Right ventricle myocardium superior (tissue), 1 donor: ENCODE results near the gene PCYT1B. TPM values are rescaled to one million over a fixed set of nuclear protein-coding genes. Genes with fewer than 3 reads are reported as not detected.
"Not testable (repeated sequence)": the region's sequence is repeated elsewhere in the genome, so short reads cannot be mapped to it uniquely, and the experiment has no call there.

Source experiments
- ATAC-seq: fragments of 200-7000 bp; cut with Tn5 transposase; one replicate; pipeline ENCODE4 v1.9.1; 2020; ENCODE audit warnings: mild to moderate bottlenecking; ENCODE audit not compliant: poor library complexity
- DNase-seq: peaks from one replicate; pipeline ENCODE4 v3.0.0-alpha.2; 2020
- intact Hi-C: fragments of 100-400 bp; cut with DNase I; formaldehyde crosslinking; loops from one replicate; pipeline ENCODE4 v1.11.2; 2022
- total RNA-seq: library from RNA; stranded (reverse); fragmentation: NEBNext Ultra II Directional; extraction: Animal tissue kit (Norgen Biotek cat#: 25700); gene quantifications from one replicate; pipeline ENCODE4 v1.2.1, GENCODE V29; 2021
- donor health status: DM: no; HTN: yes; CAD: no; lungs with severe emphysema.

The PCYT1B gene
- total RNA-seq, 1 donor from 2014 or later: not detected

DNA sequence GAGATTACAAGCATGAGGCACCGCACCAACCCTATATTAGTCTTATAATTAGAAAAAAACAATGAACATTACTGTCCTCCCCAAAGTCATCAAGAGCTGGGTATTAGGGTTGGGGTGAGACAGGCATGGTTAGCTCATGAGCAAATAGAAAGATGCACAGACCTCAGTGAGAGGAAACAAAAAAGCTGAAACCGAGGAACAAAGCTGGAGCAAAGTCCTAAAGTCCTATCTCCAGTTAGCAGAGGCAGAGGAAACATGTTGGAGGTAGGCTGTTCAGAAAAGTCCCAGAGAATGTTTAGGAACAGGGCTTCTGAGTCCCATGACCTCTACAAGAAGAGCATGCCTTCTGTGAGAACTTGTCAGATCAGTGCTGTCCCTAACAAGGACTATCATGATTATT, 4.6 kb upstream of the PCYT1B start:
- ATAC-seq (no peak), DNase-seq (no peak)
- intact Hi-C loops: no loop called here

- intact Hi-C loops: no loop called here
- no peak for ATAC-seq
- DNase-seq: no peak
These were observed 1.3 kb upstream of the PCYT1B start for GRCh38 chrX:24648495-24648894.

DNA sequence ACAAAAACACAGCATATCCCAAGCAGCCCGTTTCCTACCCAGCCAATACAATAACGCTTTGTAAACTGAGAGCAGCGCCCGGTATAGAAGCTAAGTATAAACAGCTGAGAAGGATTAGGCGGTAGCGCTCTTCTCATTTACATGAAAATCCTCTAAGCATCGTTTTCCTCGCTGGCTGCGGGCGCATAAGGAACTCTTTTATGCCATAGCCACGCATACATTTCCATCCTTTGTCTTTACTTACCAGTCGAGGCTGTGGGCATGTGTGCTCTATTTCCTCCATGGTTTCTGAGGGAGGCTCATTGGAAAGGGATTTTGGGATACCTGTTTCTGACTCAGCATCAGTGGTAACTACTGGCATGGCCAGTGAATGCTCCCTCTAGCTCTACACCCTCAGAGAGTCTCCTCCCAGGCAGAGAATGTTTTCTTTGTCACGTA, 383 bp downstream of the PCYT1B start:
- ATAC-seq: peak; percentile 27
- DNase-seq: no peak
- intact Hi-C loops: no loop called here

DNA sequence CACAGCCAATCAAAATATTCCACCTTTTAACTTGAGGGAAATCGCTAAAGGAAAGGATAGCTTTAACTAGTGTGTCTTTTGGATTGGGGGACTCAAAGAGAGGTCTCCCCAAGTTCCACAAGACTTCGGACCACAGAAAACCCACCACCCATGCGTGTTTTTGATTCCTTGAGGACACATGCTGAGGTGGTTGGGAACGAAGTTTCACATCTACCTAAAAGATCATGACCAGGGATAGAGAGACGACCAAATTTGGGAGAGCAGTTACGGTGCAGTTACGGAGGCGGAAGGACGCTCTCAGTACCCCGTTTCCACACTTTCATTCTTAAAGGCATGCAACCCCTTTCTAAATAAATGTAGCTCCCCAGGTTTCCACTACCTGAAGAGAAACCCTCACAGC, 1.1 kb downstream of the PCYT1B start:
- ATAC-seq: no peak
- no peak for DNase-seq
- intact Hi-C loops: no loop called here

DNA sequence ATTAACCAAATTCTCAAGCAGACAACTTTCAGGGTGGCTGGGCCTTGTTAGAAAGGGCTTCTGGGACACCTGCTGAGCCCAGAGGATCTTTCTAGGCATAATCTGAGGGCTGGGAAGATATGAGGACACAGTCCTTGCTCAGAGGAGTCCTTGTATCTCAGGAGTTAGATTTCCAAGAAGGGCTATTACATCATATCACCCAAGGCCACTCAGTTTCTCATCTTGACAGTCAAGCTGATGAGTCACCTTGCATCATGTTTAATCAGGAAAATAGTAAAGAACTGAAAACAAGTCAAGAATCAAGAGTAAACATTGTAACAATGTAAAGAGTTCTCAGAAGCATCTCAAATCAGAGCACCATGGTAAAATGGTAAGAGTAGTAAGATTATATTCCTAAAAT, 4.0 kb downstream of the PCYT1B start:
- intact Hi-C loops: no loop called here
- ATAC-seq (no peak), DNase-seq (no peak)

DNA sequence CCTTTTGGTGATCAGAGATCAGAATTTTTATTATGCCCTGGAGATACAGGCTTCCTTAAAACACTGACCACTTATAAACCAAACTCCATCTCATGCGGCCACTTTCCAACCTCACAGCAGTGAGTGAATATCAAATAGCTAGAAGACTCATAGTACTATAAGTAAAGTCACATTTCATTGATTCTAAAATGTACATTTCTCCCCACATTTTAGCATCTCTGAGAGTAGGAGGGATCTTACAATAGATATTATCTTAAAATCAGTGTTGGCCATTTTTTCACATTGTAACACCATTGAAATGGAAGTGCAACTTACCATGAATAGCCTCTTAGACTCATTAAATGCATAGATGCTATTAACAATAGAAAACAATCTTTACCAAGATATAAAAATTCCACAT, 17.4 kb downstream of the PCYT1B start:
- intact Hi-C loops: no loop called here
- DNase-seq (no peak), ATAC-seq (no peak)

DNA sequence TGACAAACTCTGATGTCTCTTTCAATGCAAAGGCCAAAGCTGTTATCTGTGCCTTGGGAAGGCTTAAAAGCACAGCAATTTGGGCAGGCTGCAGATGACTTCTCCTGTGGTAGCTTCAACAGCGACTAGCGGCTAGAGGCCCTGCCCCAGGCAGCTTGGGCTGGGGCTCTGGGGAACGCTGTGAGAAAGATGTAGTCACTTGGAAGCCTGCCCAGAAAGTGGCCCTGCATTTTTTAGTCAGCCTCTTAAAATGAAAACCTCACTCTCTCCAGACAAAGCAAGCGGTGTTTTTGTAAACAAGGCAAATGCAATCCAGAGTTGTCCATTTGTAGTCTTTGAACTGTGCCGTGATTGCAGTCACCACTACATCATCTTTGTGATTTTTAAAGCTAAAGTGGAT, 27.5 kb downstream of the PCYT1B start:
- intact Hi-C loops: no loop called here
- DNase-seq: no peak

GRCh38 chrX:24610516-24610915, 36.6 kb downstream of the PCYT1B start:
- DNase-seq (no peak), ATAC-seq (no peak)
- intact Hi-C loops: no loop called here

More for the DNA sequence above, 27.5 kb downstream of the PCYT1B start:
- ATAC-seq: no peak

- intact Hi-C loops: no loop called here
- ATAC-seq (no peak), DNase-seq (no peak)
These were observed 39.5 kb downstream of the PCYT1B start for GRCh38 chrX:24607616-24608015.

GRCh38 chrX:24605941-24606340, 41.2 kb downstream of the PCYT1B start:
- DNase-seq, ATAC-seq, intact Hi-C loops: not testable (repeated sequence)

DNA sequence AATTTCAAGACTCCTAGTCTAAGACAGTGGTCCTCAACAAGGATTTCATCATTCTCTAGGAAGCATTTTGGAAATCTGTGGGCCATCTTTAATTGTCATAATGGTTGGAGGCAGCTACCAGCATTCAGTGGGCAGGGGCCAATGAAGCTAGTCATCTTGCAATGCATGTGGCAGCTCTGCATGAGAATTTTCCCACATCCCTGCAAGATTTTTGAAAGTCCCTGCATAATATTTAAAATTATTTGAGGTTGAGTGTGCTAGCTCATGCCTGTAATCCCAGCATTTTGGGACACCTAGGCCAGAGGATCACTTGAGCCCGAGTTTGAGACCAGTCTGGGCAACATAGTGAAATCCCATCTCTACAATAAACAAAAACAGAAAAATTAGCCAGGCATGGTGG, 44.0 kb downstream of the PCYT1B start:
- ATAC-seq (no peak), DNase-seq (no peak)
- intact Hi-C loops: no loop called here

GRCh38 chrX:24601858-24602257, 45.3 kb downstream of the PCYT1B start:
- no peak for ATAC-seq
- no peak for DNase-seq
- intact Hi-C loops: no loop called here

GRCh38 chrX:24594501-24594900, 52.6 kb downstream of the PCYT1B start:
- intact Hi-C loops: no loop called here
- DNase-seq (no peak), ATAC-seq (no peak)

DNA sequence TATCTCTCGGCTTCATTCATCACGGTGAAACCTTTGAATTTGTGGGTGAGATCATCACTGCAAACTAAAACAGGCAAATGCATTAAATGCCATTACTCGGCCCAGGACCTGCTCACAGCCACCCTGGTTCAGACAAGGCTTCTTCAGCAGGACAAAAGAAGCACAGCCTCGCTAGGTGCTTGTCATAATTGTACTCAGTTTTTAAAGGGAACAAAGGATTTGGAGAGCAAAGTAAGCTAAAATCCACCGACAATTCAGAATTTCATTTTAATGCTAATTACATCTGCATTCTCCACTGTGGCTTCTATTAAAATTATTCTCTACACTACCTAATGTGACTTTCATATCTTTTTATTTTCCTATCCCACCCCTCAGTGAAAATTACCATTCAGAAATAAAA, 57.0 kb downstream of the PCYT1B start:
- no peak for DNase-seq
- intact Hi-C loops: no loop called here
- no peak for ATAC-seq

DNA sequence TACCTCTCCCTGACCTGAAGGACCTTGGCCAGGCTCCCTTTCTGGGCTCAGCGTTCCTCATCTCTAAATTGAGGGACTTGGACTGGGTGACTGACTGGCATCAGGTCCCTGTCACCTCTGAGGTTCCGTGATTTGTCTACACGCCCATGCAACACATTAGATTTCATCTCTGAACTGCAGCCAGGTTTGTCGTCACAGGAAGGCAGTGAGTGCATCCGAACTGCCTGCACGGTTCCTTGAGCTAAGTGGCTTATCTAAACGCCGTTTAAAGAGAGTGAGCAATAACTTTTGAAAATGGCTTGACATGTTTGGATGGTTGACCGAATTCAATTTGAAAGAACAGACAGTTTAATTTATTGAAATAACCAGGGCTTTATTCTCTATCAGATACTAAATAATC, 70.1 kb downstream of the PCYT1B start:
- ATAC-seq (no peak), DNase-seq (no peak)
- intact Hi-C loops: no loop called here

GRCh38 chrX:24575496-24575895, 71.7 kb downstream of the PCYT1B start:
- DNase-seq: no peak
- intact Hi-C loops: no loop called here
- ATAC-seq: no peak

DNA sequence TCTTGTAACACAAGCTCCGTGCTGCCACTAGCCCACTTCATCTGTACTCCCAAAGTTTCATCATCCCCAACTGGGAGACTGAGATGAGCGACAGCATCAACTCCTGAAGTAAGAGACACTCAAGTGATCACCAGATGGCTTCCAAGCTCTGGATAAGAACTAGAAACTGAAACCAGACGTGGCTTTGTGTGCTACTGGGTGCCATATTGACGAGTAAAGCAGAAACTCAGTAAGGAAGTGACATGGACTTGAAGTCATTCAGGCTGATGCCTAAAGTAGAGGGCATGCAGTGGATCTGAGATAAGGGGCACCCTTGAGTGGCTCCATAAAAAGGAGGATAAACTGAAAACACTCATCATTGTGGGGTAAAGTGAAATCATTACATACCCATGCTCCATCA, 72.4 kb downstream of the PCYT1B start:
- ATAC-seq (no peak), DNase-seq (no peak)
- intact Hi-C loops: no loop called here

GRCh38 chrX:24567169-24567568, 80.0 kb downstream of the PCYT1B start:
- intact Hi-C loops: no loop called here
- DNase-seq: no peak
- ATAC-seq: no peak

DNA sequence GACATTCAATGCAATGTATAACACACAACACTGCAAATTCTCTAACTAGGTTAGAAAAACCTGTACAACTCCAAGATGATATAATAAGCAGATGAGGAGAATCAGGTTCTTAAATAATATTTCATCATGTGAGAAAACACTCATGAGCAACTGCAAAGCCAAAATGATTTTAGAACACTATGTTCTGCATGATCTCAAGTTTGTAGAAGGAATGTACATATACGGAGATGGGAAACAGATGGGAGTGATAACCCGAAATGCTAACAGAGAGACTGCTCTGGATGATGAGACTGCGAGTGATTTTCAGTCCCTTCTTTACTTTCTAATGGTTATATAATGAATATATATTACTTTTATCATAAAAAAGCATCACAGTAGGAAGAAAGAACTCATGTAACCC, 80.9 kb downstream of the PCYT1B start:
- ATAC-seq (no peak), DNase-seq (no peak)
- intact Hi-C loops: no loop called here

DNA sequence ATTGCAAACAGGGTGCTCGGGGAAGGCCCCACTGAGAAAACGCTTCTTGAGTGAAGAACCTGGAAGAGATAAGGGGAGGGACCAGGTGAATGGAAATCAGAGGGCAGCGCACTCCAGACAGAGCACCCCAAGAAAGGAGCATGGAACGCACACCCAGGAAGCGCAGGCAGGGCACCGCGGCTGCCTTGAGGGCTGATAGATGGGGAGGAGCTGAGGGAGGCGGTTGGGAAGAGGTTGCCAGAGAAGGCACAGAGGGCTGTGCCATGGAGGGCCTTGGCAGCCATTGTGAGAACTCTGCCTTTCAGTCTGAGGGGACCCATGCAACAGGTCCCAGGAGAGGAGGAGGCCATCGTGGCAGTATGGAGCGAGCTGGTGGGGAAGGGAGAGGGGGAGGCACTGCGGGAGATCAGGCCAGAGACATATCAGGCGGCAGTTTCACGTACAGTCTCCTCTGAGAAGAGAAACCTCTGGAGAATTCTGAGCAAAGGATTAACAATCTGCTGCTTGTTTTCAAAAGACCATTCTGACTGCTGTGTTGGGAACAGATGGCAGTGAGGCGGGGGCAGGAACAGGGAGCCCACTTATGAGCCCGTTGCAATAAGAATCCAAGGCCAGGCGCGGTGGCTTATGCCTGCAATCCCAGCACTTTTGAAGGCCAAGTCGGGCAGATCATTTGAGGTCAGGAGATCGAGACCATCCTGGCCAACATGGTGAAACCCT, 83.7 kb downstream of the PCYT1B start:
- DNase-seq (no peak), ATAC-seq (no peak)
- intact Hi-C loops: no loop called here

DNA sequence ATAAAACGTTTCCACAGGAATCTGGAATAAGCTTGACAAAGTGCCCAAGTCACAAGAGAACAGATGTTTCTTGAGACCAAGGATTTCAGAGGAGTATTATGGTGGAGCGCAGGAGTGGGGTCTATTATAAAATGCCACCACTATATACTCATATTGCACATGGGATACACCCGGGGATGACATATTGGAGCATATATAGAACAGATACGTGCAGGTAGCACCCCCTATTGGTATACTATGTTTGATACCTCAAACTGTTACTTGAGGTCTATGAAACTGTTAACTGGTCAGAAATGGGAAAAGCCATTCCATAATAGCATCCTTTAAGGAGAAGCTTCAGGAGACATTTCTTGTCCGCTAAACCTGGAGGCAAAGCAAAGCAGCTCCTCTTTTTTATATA, 86.0 kb downstream of the PCYT1B start:
- intact Hi-C loops: no loop called here
- DNase-seq (no peak), ATAC-seq (no peak)
